GM12878 (cell line): Measurements from ENCODE around the gene SLC11A2. TPM values are rescaled to one million over a fixed set of nuclear protein-coding genes. Genes with fewer than 3 reads are reported as not detected.

Source experiments
- BCL3 ChIP-seq: IDR thresholded peaks from 2 replicates; pipeline ENCODE4 v1.6.1; 2011; ENCODE audit warnings: borderline replicate concordance, low read depth, mild to moderate bottlenecking, moderate library complexity, low read length; ENCODE audit not compliant: insufficient read depth, poor library complexity, severe bottlenecking
- DPF2 ChIP-seq: fragments of 450-650 bp; IDR thresholded peaks from 2 replicates; pipeline ENCODE4 v1.6.1; 2017; ENCODE audit warnings: mild to moderate bottlenecking
- E4F1 ChIP-seq: fragments of 450-650 bp; IDR thresholded peaks from 2 replicates; pipeline ENCODE4 v1.6.1; 2018; ENCODE audit warnings: borderline replicate concordance, mild to moderate bottlenecking; ENCODE audit not compliant: partially characterized antibody
- HDGF ChIP-seq: fragments of 450-650 bp; IDR thresholded peaks from 2 replicates; pipeline ENCODE4 v1.6.1; 2016; ENCODE audit warnings: antibody characterized with exemption
- IRF3 ChIP-seq: fragments of 450-650 bp; IDR thresholded peaks from 2 replicates; pipeline ENCODE4 v1.6.1; 2014; ENCODE audit warnings: mild to moderate bottlenecking
- KAT2A ChIP-seq: conservative IDR thresholded peaks from 2 replicates; pipeline ENCODE4 v1.6.1; 2011; ENCODE audit warnings: low read depth, low read length; ENCODE audit not compliant: control insufficient read depth
- KDM1A ChIP-seq: fragments of 200-600 bp; sonication (generic); IDR thresholded peaks from 2 replicates; pipeline ENCODE4 v1.6.1; 2016; ENCODE audit warnings: borderline replicate concordance
- MEF2A ChIP-seq: IDR thresholded peaks from 2 replicates; pipeline ENCODE4 v1.6.1; 2011; ENCODE audit warnings: low read depth, mild to moderate bottlenecking, low read length, moderate library complexity; ENCODE audit not compliant: insufficient read depth
- MYC ChIP-seq: IDR thresholded peaks from 2 replicates; pipeline ENCODE4 v1.6.1; 2011; ENCODE audit warnings: mild to moderate bottlenecking, low read length, moderate library complexity, inconsistent platforms; ENCODE audit not compliant: insufficient read depth, insufficient replicate concordance, insufficient read length, severe bottlenecking
- NKRF ChIP-seq: fragments of 450-650 bp; conservative IDR thresholded peaks from 2 replicates; pipeline ENCODE4 v1.6.1; 2017; ENCODE audit warnings: mild to moderate bottlenecking, moderate library complexity
- NR2C1 ChIP-seq: fragments of 450-650 bp; IDR thresholded peaks from 2 replicates; pipeline ENCODE4 v1.6.1; 2017; ENCODE audit warnings: antibody characterized with exemption, mild to moderate bottlenecking, moderate library complexity
- NR2F1 ChIP-seq: fragments of 450-650 bp; conservative IDR thresholded peaks from 2 replicates; pipeline ENCODE4 v1.6.1; 2017; ENCODE audit warnings: mild to moderate bottlenecking
- PRDM15 ChIP-seq: fragments of 450-650 bp; formaldehyde crosslinking; IDR thresholded peaks from 2 replicates; pipeline ENCODE4 v1.4.0; 2020; ENCODE audit warnings: mild to moderate bottlenecking, moderate library complexity
- SIN3A ChIP-seq: IDR thresholded peaks from 2 replicates; pipeline ENCODE4 v1.6.1; 2012; ENCODE audit warnings: low read depth, low read length, improper control_type of control experiment
- SP1 ChIP-seq: IDR thresholded peaks from one replicate; pipeline ENCODE4 v1.6.1; 2011; ENCODE audit warnings: low read depth, low read length
- TBL1XR1 ChIP-seq: IDR thresholded peaks from 2 replicates; pipeline ENCODE4 v1.6.1; 2012; ENCODE audit warnings: low read depth, low read length, improper control_type of control experiment
- TCF3 ChIP-seq: IDR thresholded peaks from 2 replicates; pipeline ENCODE4 v1.6.1; 2012; ENCODE audit warnings: low read depth, mild to moderate bottlenecking, low read length, borderline replicate concordance; ENCODE audit not compliant: insufficient read depth
- WRNIP1 ChIP-seq: IDR thresholded peaks from 2 replicates; pipeline ENCODE4 v1.6.1; 2011; ENCODE audit warnings: low read depth, low read length, improper control_type of control experiment, borderline replicate concordance
- ZNF274 ChIP-seq: IDR thresholded peaks from one replicate; pipeline ENCODE4 v1.8.0; 2011; ENCODE audit not compliant: insufficient read length, insufficient read depth
- polyA plus RNA-seq, 11 experiments: library from polyadenylated mRNA; depleted of rRNA in 4 of 11; unstranded in 6 of 11; stranded (reverse) in 5 of 11; fragments of >200 nt; fragmentation: Nextera tagmentation in 4 of 11; fragmentation: Illumina TruSeq in 1 of 11; extraction: Ambion mirVana in 4 of 11; extraction: Trizol in 1 of 11; gene quantifications; 1 replicate in 1 of 11; 2 replicates in 10 of 11; pipeline versions ENCODE4 v1.2.1 to v1.2.3, GENCODE V29; 2011 to 2016; ENCODE audit warnings: inconsistent platforms in 2 of 11, missing spikeins in 2 of 11, low read depth in 1 of 11
- total RNA-seq, 4 experiments: library from RNA; depleted of rRNA in 3 of 4; stranded (reverse); fragments of >200 nt in 3 of 4; fragmentation: Illumina TruSeq in 1 of 4; extraction: Trizol in 1 of 4; gene quantifications; 2 replicates each; pipeline versions ENCODE4 v1.2.1 to v1.2.3, GENCODE V29; 2013 to 2021

SLC11A2 gene
- total and polyA plus RNA-seq, 10 of the 15 experiments (the other 5 are each of a cell fraction or from before 2014, with no cell fraction given): 6.2 to 29.4 (median 15.6) TPM

GRCh38 chr12:51025836-51026638, at the start of gene SLC11A2 (continued):
- TF ChIP-seq IRF3 (peak; percentile 78), NKRF (no peak; the same call in 1 of the 2 replicates), ZNF274 (no peak), HDGF (peak; percentile 95), SP1 (peak; percentile 93), NR2C1 (peak; percentile 87), MEF2A (no peak), SIN3A (peak; percentile 54), TBL1XR1 (no peak), KAT2A (no peak), NR2F1 (peak; percentile 98), DPF2 (0 out of 2 replicates have a peak, but pooled peaks have one; percentile 45), MYC (peak; percentile 15), TCF3 (no peak), E4F1 (no peak), PRDM15 (no peak), WRNIP1 (no peak), BCL3 (no peak), KDM1A (no peak)
